LoVo (cell line): ENCODE data around the gene MRPL52.
"Not testable (repeated sequence)": the region's sequence is repeated elsewhere in the genome, so short reads cannot be mapped to it uniquely, and the experiment has no call there.

Experiments used
- DNase-seq: peaks from one replicate; pipeline ENCODE4 v3.0.0-alpha.2; 2016; ENCODE audit warnings: low spot score

The MRPL52 gene

DNA sequence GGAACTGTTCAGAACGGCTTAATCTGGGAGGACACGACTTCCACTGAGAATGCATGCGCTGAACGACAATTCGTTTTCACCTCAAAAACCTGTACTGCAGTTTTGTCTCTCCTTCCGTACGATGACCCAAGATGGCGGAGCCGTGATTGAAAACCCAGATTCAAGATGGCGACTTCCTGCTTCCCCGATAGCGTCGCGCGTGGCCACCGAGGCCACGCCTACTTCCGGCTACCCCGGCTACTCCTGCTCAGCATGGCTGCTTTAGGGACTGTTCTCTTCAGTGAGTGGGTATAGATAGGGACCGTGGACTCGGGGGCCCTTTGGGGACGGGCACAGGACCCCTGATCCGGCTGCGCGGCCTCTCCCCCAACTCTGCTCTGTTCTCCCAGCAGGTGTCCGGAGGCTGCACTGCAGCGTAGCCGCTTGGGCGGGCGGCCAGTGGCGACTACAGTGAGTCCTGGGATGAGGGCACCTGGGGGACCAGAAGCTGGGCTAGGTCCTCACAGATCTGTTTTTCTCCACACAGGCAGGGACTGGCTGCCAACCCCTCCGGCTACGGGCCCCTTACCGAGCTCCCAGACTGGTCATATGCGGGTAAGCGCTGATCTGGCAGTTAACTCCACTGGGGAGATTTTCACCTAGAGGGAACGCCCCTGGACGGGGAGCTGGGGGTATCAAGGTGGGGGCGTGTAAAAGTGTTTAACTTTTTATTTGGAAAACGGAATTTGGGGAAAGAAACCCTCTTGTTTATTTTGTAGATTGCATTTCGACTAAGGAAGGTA lies at the start of gene MRPL52:
MRPL52 (plus strand) TSS at position 227 of the 782 bp plus-strand sequence; CDS start at position 253, 26 bp downstream.
- DNase-seq, result peak; percentile 93

DNA sequence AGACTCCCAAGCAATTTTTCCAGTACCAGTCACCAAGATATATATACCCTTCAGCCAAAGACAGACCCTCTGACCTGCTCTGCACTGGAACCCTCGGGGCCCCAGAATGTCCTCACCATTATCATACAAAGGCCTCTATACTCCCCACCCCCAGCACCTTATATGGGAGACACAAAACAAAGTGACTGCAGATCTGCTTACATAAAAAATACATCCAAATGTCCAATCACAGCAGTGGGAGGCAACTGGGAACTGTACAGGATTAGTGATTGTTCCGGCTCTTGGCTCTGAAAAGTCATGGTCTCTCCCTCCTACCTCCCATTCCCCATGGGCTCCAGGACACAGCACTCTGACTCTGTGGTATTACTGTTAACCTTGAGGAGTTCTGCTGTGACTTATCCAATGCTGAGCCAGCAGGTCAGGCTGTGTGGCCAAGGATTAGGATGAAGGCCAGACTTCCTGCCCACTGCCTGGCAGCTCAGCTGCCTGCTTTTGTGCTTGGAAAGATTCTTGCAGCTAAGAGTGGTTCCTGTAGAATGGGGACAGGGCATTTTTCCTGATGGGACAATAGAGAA lies 49.5 kb upstream of the MRPL52 start:
- DNase-seq, result no peak

DNA sequence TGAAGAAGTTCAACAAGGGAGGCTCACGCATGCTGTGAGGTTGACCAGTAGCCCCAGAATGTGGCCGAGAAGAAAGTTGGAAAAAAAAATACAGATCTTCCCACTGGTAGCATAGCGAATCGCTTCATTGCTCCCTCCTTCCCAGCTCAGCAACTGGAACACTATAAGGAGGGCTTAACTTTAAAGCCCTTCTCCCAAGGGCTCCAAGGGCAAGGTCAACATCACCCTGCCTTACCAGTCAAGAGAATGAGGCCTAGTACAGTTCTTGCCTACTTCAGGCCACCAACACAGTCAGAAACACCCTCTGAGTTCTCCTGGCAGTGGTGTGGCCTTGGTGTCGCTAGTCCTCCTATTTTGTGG lies 48.8 kb upstream of the MRPL52 start:
- DNase-seq, result no peak

DNA sequence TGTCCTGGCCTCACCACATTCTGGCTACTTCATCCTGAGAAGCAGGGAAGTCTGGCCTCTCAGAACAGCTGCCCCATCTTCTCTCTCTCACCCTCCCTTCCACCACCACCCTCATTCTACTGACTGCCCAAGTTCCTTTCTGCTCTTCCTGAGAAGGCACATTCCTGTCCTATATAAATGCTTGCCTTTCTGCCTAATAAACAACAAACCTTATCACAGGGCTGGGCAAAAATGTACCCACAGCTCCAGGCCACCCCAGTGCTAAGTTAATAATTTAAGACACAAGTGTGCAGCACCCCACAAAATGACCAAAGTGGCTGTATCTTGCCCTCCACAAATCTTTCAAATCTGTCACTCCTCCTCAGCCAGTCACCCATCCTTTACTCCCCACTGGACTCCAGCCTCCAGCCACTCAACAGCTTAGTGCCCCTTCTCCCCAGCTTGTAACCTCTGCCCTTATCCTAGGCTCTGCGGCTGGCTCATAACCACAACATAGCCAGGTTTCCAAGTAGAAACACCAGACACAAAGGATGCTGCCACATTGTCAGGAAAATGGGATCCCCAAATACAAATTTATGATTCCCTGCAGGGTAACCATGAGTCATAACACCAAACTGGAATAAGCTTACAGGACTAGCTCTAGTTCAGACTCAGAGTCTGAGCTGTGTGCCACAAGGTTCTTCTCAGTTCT lies 48.2 kb upstream of the MRPL52 start:
- no peak for DNase-seq

DNA sequence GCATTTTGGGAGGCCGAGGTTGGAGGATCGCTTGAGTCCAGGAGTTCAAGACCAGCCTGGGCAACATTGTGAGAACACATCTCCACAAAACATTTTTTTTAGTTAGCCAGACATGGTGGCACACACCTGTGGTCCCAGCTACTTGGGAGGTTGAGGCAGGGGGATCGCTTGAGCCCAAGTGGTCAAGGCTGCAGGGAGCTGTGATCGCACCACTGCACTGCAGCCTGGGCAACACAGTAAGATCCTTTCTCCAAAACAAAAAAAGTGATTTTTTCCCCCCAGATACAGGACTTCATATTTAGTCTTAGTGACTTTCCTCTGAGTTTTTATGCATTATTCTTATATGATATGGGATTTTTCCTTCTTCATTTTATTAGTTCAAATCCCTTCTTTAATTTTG lies 43.0 kb upstream of the MRPL52 start:
- DNase-seq, result no peak

DNA sequence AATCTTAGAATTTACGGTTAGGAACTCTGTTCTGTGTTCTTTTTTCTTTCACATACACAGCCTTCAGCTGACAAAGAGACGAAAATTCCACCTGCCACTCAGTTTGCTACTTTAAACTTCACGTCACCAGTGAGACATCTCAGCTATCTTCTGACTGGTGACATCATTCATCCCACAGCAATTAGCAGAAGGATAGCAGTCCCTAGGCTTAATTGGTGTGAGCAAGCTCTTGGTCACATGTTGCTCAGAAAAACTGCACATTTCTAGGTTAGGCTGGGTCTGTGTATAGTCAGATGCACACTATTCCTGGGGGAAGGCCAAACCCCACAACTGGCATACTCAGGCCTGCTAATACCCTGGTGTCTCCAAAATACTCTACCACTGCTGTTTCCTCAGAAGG lies 38.4 kb upstream of the MRPL52 start:
- no peak for DNase-seq

DNA sequence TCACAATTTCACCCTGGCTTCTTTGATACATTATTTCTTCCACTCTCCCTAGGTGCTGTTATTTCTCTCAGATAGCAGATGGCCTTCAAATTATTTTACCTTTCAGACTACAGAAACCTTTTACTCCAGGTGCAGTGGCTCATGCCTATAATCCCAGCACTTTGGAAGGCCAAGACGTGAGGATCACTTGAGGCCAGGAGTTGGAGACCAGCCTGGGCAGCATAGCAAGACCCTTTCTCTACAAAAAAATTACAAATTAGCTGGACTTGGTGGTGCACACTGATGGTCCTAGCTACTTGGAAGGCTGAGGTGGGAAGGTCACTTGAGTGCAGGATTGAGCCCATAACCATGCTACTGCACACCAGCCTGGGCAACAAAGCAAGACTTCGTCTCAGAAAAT lies 37.5 kb upstream of the MRPL52 start:
- no peak for DNase-seq

DNA sequence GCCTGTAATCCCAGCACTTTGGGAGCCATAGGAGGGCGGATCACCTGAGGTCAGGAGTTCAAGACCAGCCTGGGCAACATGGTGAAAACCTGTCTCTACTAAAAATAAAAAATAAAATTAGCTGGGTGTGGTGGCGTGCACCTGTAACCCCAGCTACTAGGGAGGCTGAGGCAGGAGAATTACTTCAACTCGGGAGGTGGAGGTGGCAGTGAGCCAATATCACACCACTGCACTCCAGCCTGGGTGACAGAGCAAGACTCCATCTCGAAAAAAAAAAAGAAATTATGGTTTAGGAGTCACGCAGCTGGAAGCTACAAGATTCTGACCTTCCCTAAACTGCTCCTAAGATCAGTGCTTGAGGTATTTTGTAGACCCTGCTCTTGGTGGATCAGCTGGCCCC lies 36.1 kb upstream of the MRPL52 start:
- not testable (repeated sequence) for DNase-seq

DNA sequence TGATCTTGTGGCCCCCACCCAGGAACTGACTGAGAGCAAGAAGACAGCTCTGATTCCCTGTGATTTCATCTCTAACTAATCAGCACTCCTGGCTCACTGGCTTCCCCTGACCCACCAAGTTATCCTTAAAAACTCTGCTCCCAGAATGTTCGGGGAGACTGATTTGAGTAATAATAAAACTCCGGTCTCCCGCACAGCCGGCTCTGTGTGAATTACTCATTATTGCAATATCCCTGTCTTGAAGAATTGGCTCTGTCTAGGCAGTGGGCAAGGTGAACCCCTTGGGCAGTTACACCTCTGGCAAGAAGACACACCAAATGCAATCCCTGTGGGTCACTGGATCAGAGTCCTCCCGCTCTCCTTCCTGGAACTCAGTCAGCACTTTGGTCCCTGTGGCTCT lies 35.7 kb upstream of the MRPL52 start:
- no peak for DNase-seq

DNA sequence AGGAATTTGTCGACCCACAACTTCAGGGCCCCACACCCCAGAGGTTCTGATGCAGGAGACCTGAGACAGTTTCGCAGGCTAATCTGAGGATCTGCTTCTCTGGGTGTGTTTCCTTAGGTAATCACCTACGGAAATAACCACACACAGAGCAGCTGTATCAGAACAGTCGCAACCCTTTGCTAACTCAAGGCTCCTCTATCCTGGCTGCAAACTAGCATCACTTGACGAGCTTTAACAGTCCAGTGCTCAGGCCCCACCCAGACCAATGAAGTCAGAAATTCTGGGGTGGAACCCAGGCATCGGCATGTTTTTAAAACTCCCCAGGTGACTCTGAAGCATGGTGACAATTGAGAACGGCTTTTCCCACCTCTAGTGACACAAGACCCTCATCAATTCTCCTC lies 35.1 kb upstream of the MRPL52 start:
- DNase-seq, result no peak

DNA sequence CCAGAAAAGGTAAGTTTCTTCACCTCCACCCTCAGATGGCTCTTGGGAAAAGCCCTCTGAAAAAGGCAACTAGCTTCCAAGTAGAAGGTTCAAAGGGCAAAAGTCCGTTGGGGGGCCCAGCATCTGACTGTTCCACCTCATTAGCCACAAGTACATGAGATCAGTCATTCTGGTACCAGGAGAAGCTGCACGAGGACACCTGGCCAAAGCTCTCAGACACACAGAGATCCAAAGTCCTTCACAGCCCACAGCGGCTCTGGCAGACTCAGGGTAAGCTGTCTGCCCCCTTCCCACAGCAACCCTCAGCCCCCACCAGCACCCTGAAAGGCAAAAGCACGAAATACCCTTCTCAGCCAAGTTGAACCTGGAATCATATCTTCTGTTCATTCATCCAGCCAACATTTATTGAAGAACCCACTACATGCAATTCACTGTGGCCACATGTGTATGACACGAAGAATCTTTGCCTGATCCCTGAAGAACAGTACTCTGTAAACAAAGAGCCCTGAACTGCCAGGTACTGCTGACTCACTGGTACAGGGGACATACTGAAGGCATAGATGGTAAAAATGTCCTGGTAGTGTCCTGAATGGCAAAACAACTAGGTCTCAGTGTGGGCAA lies 33.5 kb upstream of the MRPL52 start:
- no peak for DNase-seq

DNA sequence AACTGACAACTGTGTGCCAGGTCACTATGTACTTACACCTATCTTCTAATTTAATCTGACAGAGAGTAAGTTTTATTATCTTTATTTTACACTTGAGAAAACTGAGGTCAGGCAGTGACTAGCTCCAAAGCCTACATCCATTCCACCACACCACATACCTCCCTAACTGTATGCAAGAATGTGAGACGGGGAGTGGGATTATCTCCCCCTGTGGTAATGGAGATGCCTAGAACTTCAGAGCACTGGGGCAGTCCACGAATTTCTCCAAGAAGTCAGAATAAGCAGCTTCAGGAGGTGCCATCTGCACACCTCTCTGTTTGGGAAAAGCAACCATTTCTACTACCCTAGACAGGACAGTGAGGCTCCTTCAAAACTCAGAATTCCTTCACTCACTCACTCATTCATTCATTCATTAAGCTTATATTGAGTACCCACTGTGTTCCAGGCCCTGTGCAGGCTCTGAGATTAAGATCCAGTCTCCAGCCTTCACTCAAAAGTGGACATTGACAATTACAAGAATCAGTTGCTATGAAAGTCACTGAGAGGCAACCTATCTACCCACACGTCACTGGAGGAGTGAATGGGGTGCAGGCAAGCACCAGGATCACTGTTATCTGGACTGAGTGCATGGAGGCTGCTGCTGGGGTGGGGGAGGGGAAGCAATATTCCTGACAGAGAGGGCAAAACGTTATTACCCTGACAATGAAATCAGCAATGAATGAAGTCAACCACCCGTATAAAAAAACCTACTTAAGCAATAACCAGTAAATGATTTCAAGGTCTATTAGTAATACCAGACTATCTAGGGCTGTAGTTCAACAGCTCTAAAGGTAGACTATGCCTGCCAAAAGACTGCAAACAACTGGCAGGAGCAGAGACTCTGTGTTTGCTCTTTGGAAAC lies 32.4 kb upstream of the MRPL52 start:
- DNase-seq, result no peak

DNA sequence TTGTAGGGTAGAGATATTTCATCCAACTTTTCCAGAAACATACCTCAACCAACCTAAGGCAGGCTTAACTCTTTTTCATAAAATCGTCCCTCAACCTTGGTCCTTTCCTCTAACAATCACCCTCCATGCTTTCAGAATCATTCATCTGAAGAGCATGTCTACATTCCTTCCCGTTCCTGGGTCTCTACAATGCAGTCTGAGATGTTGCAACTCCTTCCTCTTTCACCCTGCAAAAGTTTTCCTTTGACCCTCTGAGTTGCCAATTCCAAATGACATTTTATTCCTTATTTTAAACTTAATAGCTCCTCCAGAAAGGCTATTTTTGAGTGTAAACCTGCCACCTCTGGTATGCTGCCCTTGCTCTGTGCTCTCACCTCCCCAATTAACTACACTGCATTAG lies 31.2 kb upstream of the MRPL52 start:
- DNase-seq, result no peak

DNA sequence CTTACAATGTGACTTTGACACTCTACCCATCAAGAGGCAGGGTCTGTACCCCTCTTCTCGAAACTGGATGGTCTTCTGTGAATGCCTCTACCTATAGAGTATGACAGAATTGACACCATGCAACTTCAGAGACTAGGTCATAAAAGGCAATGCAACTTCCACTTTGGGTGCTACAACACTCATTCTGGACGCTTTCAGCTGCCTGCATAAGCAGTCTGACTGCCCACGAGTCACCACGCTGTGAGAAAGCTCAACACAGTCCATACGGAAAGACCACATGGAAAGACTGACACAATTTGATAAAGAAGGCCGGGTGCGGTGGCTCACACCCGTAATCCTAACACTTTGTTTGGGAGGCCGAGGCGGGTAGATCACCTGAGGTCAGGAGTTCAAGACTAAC lies 29.3 kb upstream of the MRPL52 start:
- DNase-seq, result no peak

DNA sequence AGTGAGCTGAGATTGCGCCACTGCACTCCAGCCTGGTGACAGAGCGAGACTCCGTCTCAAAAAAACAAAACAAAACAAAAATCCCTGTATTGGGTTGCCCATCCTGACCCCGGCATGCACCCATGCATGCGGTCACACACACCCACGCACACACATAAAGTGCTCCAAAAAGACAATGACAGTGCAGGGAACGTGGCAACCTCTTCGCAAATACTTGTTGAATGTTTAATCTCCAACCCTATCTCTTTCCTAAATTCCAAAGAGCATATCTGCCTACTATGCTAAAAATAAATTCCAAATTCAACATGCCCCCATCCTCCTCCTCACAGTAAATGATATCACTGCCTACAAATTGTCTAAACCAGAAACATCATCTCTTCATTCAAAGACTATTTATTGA lies 28.0 kb upstream of the MRPL52 start:
- no peak for DNase-seq

DNA sequence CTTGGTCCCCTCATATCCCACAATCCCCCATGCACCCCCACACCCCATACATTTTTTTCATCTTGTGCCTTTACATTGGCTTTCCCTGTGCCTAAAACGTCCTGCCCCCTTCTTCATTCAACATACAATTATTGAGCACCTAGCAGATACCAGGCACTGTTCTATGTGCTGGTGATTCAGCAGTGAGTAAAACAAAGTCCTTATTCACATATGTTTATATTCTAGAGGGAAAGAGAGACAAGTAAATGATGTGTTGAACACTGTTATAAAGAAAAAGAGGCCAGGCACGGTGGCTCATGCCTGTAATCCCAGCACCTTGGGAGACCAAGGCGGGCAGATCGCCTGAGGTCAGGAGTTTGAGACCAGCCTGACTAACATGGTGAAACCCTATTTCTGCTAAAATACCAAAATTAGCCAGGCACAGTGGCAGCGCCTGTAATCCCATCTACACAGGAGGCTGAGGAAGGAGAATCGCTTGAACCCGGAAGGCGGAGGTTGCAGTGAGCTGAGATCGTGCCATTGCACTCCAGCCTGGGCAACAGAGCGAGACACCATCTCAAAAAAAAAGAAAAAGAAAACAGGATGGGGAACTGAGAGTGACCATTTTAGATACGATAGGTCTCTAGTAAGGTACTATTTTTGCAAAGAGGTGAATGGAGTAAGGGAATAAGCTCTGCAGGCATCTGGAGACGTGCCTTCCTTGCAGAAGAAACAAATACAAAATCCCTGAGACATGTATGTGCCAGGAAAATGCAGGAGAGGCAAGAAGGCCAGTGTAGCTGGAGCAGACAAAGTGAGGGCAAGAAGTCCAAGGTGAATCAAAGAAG lies 26.6 kb upstream of the MRPL52 start:
- no peak for DNase-seq

DNA sequence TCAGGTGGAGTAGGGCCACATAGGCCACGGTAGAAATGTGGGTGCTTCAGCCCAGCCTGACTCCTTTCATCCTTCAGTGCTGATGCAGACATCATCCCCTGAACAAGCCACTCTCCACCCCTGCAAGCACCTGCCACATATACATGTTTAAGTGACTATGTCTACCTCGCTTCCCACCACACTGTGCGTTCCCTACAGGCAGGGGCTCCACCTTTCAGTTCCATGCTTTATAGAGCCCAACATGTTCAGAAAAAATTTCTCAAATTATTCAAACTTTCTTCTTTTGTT lies 26.1 kb upstream of the MRPL52 start:
- no peak for DNase-seq

DNA sequence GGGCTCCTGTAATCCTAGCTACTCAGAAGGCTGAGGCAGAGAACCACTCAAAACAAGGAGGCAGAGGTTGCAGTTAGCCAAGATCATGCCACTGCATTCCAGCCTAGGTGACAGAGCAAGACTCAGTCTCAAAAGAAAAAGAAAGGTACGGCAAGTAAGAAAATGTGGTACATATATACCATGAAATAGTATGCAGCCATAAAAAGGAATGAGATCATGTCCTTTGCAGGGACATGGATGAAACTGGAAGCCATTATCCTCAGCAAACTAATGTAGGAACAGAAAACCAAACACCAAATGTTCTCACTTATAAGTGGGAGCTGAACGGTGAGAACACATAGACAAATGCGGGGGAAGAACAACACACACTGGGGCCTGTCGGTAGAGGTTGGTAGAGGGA lies 24.5 kb upstream of the MRPL52 start:
- not testable (repeated sequence) for DNase-seq

DNA sequence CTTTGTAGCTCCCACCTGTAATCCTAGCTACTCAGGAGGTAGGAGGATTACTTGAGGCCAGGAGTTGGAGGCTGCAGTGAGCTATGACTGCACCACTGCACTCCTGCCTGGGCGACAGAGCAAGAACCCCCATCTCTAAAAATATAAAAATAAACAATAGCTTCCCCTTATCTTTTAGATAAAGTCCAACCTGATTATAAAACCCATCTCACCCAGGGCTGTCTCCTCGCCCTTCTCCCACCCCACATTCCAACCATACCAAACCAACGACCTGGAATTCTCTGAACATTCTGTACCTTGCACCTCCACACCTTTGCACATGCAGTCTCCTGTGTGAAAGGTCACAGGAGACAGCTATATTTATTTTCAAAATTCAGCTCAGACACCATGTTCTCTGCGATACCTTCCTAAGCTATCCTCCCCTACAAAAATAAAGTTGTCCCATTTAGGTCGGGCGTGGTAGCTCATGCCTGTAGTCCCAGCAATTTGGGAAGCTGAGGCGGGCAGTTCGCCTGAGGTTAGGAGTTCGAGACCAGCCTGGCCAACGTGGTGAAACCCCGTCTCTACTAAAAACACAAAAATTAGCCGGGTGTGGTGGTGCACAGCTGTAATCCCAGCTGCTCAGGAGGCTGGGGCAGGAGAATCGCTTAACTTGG lies 22.1 kb upstream of the MRPL52 start:
- DNase-seq, result peak; percentile 77

DNA sequence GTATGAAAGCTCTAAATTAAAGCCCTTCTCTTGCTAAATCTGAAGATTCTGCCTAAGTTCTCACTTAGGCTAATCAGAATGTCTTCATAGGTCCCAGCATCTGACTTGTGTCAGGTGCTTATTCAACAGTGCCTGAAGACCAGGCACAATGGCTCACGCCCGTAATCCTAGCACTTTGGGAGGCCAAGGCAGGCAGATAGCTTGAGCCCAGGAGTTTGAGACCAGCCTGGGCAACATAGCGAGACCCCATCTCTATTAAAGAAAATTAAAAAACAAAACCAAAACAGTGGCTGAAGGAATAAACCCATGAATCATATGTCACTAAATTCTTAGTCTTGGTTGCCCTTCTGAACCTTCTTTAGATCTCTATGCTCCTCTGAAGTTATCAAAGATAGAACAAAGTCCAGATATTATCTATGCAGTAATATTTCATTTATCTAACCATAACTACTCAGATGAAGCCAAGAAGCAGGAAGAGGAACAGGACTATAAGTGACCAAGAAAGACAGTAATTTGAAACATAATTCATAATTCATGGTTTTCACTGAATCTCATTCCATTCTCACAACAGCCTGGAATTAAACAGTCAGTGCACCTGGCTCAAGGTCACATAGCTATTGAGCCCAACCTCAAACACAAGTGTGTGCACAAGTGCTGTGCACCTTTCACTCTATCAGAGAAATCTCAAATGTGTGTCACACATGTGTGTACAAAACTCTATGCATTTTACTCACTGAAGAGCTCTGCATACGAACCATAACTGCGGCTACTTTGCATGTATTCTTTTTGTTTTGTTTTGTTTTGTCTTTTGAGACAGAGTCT lies 21.1 kb upstream of the MRPL52 start:
- DNase-seq, result no peak
